Liver (tissue), 9 donors: ENCODE measurements around the gene IGF2BP2. TPM values are rescaled to one million over a fixed set of nuclear protein-coding genes. Genes with fewer than 3 reads are reported as not detected.
"Not testable (repeated sequence)": the region's sequence is repeated elsewhere in the genome, so short reads cannot be mapped to it uniquely, and the experiment has no call there.

Experiments
- DNase-seq: peaks from one replicate; pipeline ENCODE4 v3.0.0-alpha.2; 2017; ENCODE audit warnings: low spot score
- H3K27ac ChIP-seq, 2 donors: one replicate each; pipeline ENCODE4 v1.7.0; 2013; ENCODE audit warnings: inconsistent platforms in 2 of 2, low read length in 2 of 2, control low read depth in 1 of 2, low read depth in 1 of 2, mild to moderate bottlenecking in 1 of 2
- H3K27me3 ChIP-seq, 4 donors: one replicate each; pipeline versions ENCODE4 v1.6.1 to v1.7.0; 2013; ENCODE audit warnings: low read length in 3 of 4, inconsistent platforms in 1 of 4, mild to moderate bottlenecking in 1 of 4, moderate library complexity in 1 of 4; ENCODE audit not compliant: control insufficient read depth in 4 of 4, insufficient read depth in 4 of 4
- H3K36me3 ChIP-seq, 4 donors: one replicate each; pipeline versions ENCODE4 v1.6.1 to v1.7.0; 2013; ENCODE audit warnings: low read length in 3 of 4, mild to moderate bottlenecking in 3 of 4, low read depth in 1 of 4, moderate library complexity in 1 of 4; ENCODE audit not compliant: control insufficient read depth in 4 of 4, insufficient read depth in 3 of 4
- H3K4me1 ChIP-seq, 4 donors: one replicate each; pipeline versions ENCODE4 v1.6.1 to v1.7.0; 2013; ENCODE audit warnings: low read length in 3 of 4, mild to moderate bottlenecking in 3 of 4, moderate library complexity in 1 of 4; ENCODE audit not compliant: control insufficient read depth in 4 of 4, insufficient read depth in 4 of 4
- H3K4me3 ChIP-seq, 3 donors: one replicate each; pipeline versions ENCODE4 v1.6.1 to v1.7.0; 2013; ENCODE audit warnings: low read length in 3 of 3, control low read depth in 1 of 3, low read depth in 1 of 3, mild to moderate bottlenecking in 1 of 3
- H3K9ac ChIP-seq, 2 donors: one replicate each; pipeline ENCODE4 v1.7.0; 2013; ENCODE audit warnings: low read length in 2 of 2, mild to moderate bottlenecking in 2 of 2, moderate library complexity in 2 of 2, control low read depth in 1 of 2, low read depth in 1 of 2
- H3K9me3 ChIP-seq, 4 donors: one replicate each; pipeline versions ENCODE4 v1.6.1 to v1.7.0; 2013; ENCODE audit warnings: low read length in 3 of 4; ENCODE audit not compliant: control insufficient read depth in 4 of 4
- FOXA1 ChIP-seq: IDR thresholded peaks from 2 replicates; pipeline ENCODE4 v1.6.1; 2016; ENCODE audit warnings: antibody characterized with exemption
- FOXA2 ChIP-seq: IDR thresholded peaks from 2 replicates; pipeline ENCODE4 v1.6.1; 2016; ENCODE audit warnings: antibody characterized with exemption
- GABPA ChIP-seq, 2 donors: IDR thresholded peaks in 1 of 2; conservative IDR thresholded peaks in 1 of 2; 2 replicates each; pipeline ENCODE4 v1.6.1; 2016; ENCODE audit warnings: antibody characterized with exemption in 2 of 2, mild to moderate bottlenecking in 1 of 2, moderate library complexity in 1 of 2
- HNF4A ChIP-seq, 2 donors: conservative IDR thresholded peaks; 2 replicates each; pipeline ENCODE4 v1.6.1; 2016; ENCODE audit warnings: antibody characterized with exemption in 2 of 2, mild to moderate bottlenecking in 2 of 2
- HNF4G ChIP-seq: IDR thresholded peaks from 2 replicates; pipeline ENCODE4 v1.6.1; 2016; ENCODE audit warnings: antibody characterized with exemption
- JUND ChIP-seq, 2 donors: IDR thresholded peaks; 2 replicates each; pipeline ENCODE4 v1.6.1; 2016; ENCODE audit warnings: antibody characterized with exemption in 2 of 2
- NR2F2 ChIP-seq: IDR thresholded peaks from 2 replicates; pipeline ENCODE4 v1.6.1; 2016; ENCODE audit warnings: antibody characterized with exemption
- RAD21 ChIP-seq, 2 donors: IDR thresholded peaks; 2 replicates each; pipeline ENCODE4 v1.6.1; 2016; ENCODE audit warnings: antibody characterized with exemption in 2 of 2, mild to moderate bottlenecking in 2 of 2
- RXRA ChIP-seq, 2 donors: IDR thresholded peaks; 2 replicates each; pipeline ENCODE4 v1.6.1; 2017 to 2018; ENCODE audit warnings: antibody characterized with exemption in 2 of 2, mild to moderate bottlenecking in 1 of 2
- SP1 ChIP-seq: IDR thresholded peaks from 2 replicates; pipeline ENCODE4 v1.6.1; 2018; ENCODE audit warnings: antibody characterized with exemption, mild to moderate bottlenecking
- TAF1 ChIP-seq: conservative IDR thresholded peaks from 2 replicates; pipeline ENCODE4 v1.6.1; 2016; ENCODE audit warnings: antibody characterized with exemption, mild to moderate bottlenecking
- ZBTB33 ChIP-seq: IDR thresholded peaks from 2 replicates; pipeline ENCODE4 v1.6.1; 2016; ENCODE audit warnings: antibody characterized with exemption
- WGBS: extraction: QIAGEN DNeasy Blood & Tissue Kit; methylation state at CpG from one replicate; pipeline ENCODE4 v1.1.7; 2013; 5-methylcytosine and 5-hydroxymethylcytosine counted together
- polyA plus RNA-seq, 2 donors: library from polyadenylated mRNA; stranded (reverse) in 1 of 2; unstranded in 1 of 2; fragments of 200-250 nt in 1 of 2; fragments of >200 nt in 1 of 2; fragmentation: Nextera tagmentation in 1 of 2; extraction: Ambion mirVana in 1 of 2; gene quantifications; one replicate each; pipeline versions ENCODE4 v1.2.1 to v1.2.3, GENCODE V29; 2013 to 2015
- total RNA-seq, 2 donors: library from RNA; depleted of rRNA; stranded (reverse); fragments of >200 nt; gene quantifications; one replicate each; pipeline ENCODE4 v1.2.3, GENCODE V29; 2014
- TF ChIP-seq, protein P1 (sequence below): fragments of 150-350 bp; IDR thresholded peaks from 2 replicates; pipeline ENCODE4 v1.5.1; 2017; ENCODE audit warnings: improper control_type of control experiment, low read depth, low read length; ENCODE audit not compliant: missing input control
- TF ChIP-seq, protein P2 (sequence below): IDR thresholded peaks from 2 replicates; pipeline ENCODE4 v1.6.1; 2016; ENCODE audit warnings: antibody characterized with exemption
- TF ChIP-seq, protein P3 (sequence below): IDR thresholded peaks from 2 replicates; pipeline ENCODE4 v1.6.1; 2016; ENCODE audit warnings: antibody characterized with exemption
- TF ChIP-seq, protein P4 (sequence below): IDR thresholded peaks from 2 replicates; pipeline ENCODE4 v1.6.1; 2016; ENCODE audit warnings: antibody characterized with exemption, mild to moderate bottlenecking
- donor health status: healthy.
- donor health status: healthy.
- donor health status: healthy.
- donor health status: healthy.
- donor health status: healthy.

Gene IGF2BP2
- total and polyA plus RNA-seq, 4 donors: 0.67 to 35.0 (median 1.7) TPM

GRCh38 chr3:185640308-185640707, 184.5 kb downstream of the IGF2BP2 start:
- no peaks in the 10 kb centered on the region for H3K36me3 ChIP-seq
- no peak for DNase-seq
- TF ChIP-seq, protein P1, sequence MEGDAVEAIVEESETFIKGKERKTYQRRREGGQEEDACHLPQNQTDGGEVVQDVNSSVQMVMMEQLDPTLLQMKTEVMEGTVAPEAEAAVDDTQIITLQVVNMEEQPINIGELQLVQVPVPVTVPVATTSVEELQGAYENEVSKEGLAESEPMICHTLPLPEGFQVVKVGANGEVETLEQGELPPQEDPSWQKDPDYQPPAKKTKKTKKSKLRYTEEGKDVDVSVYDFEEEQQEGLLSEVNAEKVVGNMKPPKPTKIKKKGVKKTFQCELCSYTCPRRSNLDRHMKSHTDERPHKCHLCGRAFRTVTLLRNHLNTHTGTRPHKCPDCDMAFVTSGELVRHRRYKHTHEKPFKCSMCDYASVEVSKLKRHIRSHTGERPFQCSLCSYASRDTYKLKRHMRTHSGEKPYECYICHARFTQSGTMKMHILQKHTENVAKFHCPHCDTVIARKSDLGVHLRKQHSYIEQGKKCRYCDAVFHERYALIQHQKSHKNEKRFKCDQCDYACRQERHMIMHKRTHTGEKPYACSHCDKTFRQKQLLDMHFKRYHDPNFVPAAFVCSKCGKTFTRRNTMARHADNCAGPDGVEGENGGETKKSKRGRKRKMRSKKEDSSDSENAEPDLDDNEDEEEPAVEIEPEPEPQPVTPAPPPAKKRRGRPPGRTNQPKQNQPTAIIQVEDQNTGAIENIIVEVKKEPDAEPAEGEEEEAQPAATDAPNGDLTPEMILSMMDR: no peak
- TF ChIP-seq, protein P2, sequence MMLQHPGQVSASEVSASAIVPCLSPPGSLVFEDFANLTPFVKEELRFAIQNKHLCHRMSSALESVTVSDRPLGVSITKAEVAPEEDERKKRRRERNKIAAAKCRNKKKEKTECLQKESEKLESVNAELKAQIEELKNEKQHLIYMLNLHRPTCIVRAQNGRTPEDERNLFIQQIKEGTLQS: no peak
- TF ChIP-seq, protein P3, sequence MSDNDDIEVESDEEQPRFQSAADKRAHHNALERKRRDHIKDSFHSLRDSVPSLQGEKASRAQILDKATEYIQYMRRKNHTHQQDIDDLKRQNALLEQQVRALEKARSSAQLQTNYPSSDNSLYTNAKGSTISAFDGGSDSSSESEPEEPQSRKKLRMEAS: no peak
- TF ChIP-seq ZBTB33 (no peak), RXRA (IDR thresholded peaks at IDR 0.05) (no peak), JUND (IDR thresholded peaks at IDR 0.05) (no peak), FOXA2 (no peak), SP1 (no peak), FOXA1 (no peak), HNF4A (conservative IDR thresholded peaks at IDR 0.05) (no peak), NR2F2 (no peak), TAF1 (no peak)
- TF ChIP-seq, protein P4, sequence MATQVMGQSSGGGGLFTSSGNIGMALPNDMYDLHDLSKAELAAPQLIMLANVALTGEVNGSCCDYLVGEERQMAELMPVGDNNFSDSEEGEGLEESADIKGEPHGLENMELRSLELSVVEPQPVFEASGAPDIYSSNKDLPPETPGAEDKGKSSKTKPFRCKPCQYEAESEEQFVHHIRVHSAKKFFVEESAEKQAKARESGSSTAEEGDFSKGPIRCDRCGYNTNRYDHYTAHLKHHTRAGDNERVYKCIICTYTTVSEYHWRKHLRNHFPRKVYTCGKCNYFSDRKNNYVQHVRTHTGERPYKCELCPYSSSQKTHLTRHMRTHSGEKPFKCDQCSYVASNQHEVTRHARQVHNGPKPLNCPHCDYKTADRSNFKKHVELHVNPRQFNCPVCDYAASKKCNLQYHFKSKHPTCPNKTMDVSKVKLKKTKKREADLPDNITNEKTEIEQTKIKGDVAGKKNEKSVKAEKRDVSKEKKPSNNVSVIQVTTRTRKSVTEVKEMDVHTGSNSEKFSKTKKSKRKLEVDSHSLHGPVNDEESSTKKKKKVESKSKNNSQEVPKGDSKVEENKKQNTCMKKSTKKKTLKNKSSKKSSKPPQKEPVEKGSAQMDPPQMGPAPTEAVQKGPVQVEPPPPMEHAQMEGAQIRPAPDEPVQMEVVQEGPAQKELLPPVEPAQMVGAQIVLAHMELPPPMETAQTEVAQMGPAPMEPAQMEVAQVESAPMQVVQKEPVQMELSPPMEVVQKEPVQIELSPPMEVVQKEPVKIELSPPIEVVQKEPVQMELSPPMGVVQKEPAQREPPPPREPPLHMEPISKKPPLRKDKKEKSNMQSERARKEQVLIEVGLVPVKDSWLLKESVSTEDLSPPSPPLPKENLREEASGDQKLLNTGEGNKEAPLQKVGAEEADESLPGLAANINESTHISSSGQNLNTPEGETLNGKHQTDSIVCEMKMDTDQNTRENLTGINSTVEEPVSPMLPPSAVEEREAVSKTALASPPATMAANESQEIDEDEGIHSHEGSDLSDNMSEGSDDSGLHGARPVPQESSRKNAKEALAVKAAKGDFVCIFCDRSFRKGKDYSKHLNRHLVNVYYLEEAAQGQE: no peak
- no peak overlapping the region for H3K9ac ChIP-seq
- H3K27me3 ChIP-seq: no peaks in the 10 kb centered on the region
- no peak overlapping the region for H3K27ac ChIP-seq
- no peaks in the 10 kb centered on the region for H3K4me1 ChIP-seq
- no peaks in the 10 kb centered on the region for H3K9me3 ChIP-seq
- H3K4me3 ChIP-seq: no peak overlapping the region
- 84% methylated on average over 2 of the region's 2 CpGs for WGBS

DNA sequence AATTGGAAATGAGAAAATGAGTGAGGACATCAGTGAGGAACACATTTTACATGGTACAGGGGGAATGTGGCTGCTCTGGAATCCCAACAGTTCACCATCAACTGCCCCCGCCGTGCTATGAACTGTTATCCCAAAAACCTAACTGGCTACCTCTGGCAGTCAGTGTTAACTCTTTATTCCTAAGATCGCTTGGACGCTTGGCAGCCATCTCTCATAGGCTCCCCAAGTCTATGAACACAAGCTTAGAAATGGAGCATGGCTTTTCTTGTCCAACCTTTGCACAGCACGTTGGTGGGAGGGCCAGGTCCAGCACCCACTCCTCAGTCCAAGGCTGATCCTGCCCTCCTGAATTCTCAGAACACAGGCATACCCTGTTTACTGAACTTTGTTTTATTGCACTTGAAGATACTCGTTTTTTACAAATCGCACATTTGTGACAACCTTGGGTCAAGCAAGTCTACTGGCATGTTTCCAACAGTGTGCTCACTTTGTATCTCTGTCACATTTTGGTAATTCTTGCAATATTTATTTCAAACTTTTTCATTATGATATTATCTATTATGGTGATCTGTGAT, 185.1 kb downstream of the IGF2BP2 start:
- Histone ChIP-seq H3K36me3 (no peaks in the 10 kb centered on the region), H3K9ac (no peak overlapping the region), H3K27ac (no peak overlapping the region), H3K4me3 (no peak overlapping the region), H3K9me3 (no peaks in the 10 kb centered on the region), H3K27me3 (no peaks in the 10 kb centered on the region), H3K4me1 (no peaks in the 10 kb centered on the region)
- WGBS: 86% methylated on average over 7 of the region's 7 CpGs
- no peak for DNase-seq
- TF ChIP-seq TAF1: no peak
- TF ChIP-seq, protein P3: no peak
- no peak for TF ChIP-seq NR2F2
- TF ChIP-seq RAD21 (IDR thresholded peaks at IDR 0.05): no peak
- no peak for TF ChIP-seq JUND (IDR thresholded peaks at IDR 0.05)
- no peak for TF ChIP-seq HNF4A (conservative IDR thresholded peaks at IDR 0.05)
- TF ChIP-seq FOXA2: no peak
- TF ChIP-seq GABPA (IDR thresholded peaks at IDR 0.05 in 1 of 2, conservative IDR thresholded peaks at IDR 0.05 in 1 of 2): no peak
- no peak for TF ChIP-seq HNF4G

DNA sequence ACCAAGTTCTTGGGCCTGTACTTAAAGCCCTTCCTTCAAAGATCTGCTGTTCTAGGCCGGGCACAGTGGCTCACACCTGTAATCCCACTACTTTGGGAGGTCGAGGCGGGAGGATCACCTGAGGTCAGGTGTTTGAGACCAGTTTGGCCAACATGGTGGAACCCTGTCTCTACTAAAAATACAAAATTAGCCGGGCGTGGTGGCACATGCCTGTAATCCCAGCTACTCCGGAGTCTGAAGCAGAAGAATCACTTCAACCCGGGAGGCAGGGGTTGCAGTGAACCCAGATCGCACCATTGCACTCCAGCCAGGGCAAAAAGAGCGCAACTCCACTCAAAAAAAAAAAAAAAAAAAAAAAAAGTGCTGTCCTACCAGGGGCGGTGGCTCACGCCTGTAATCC, 186.2 kb downstream of the IGF2BP2 start:
- not testable (repeated sequence) for H3K4me1 ChIP-seq, H3K27me3 ChIP-seq, H3K9ac ChIP-seq, H3K9me3 ChIP-seq, H3K27ac ChIP-seq, H3K36me3 ChIP-seq, DNase-seq, H3K4me3 ChIP-seq
- WGBS: 95% methylated on average over 11 of the region's 11 CpGs
